K562 (cell line): ENCODE measurements around the gene CCDC85B. TPM values are rescaled to one million over a fixed set of nuclear protein-coding genes. Genes with fewer than 3 reads are reported as not detected.

Experiments
- ELF4 ChIP-seq: fragments of 450-650 bp; formaldehyde crosslinking; IDR thresholded peaks from 2 replicates; pipeline ENCODE4 v1.4.0; 2022; ENCODE audit warnings: missing genetic modification characterization
- ETV1 ChIP-seq: fragments of 450-650 bp; conservative IDR thresholded peaks from 2 replicates; pipeline ENCODE4 v1.6.1; 2016; ENCODE audit warnings: missing genetic modification characterization, control low read depth, low read depth, missing compliant biosample characterization
- HMG20B ChIP-seq: fragments of 250-450 bp; sonication (Bioruptor Pico); IDR thresholded peaks from 2 replicates; pipeline ENCODE4 v1.5.0; 2021; ENCODE audit warnings: mild to moderate bottlenecking
- JUND ChIP-seq, 2 experiments: IDR thresholded peaks; 2 replicates in 1 of 2; 3 replicates in 1 of 2; pipeline ENCODE4 v1.6.1; 2011; ENCODE audit warnings: borderline replicate concordance in 2 of 2, low read depth in 2 of 2, low read length in 2 of 2, improper control_type of control experiment in 1 of 2, missing biosample characterization in 1 of 2, missing genetic modification characterization in 1 of 2, missing genetic modification reagents in 1 of 2
- MBD2 ChIP-seq: sonication (generic); IDR thresholded peaks from 2 replicates; pipeline ENCODE4 v1.6.1; 2016; ENCODE audit warnings: low read depth, borderline replicate concordance
- MEF2A ChIP-seq: IDR thresholded peaks from 2 replicates; pipeline ENCODE4 v1.6.1; 2011; ENCODE audit warnings: low read depth, mild to moderate bottlenecking, low read length, moderate library complexity; ENCODE audit not compliant: control insufficient read depth
- PHB ChIP-seq: fragments of 250-450 bp; sonication (Bioruptor Pico); IDR thresholded peaks from 2 replicates; pipeline ENCODE4 v1.5.0; 2021
- PHF20 ChIP-seq: fragments of 450-650 bp; IDR thresholded peaks from 2 replicates; pipeline ENCODE4 v1.6.1; 2018; ENCODE audit not compliant: partially characterized antibody
- POU5F1 ChIP-seq: fragments of 150-350 bp; IDR thresholded peaks from 2 replicates; pipeline ENCODE4 v1.6.1; 2014; ENCODE audit warnings: borderline replicate concordance, low read length, low read depth, mild to moderate bottlenecking; ENCODE audit not compliant: partially characterized antibody
- SMARCA5 ChIP-seq: fragments of 450-650 bp; IDR thresholded peaks from 2 replicates; pipeline ENCODE4 v1.6.1; 2016
- ZNF197 ChIP-seq: fragments of 200-800 bp; sonication (Bioruptor generic); IDR thresholded peaks from 2 replicates; pipeline ENCODE4 v1.6.1; 2016; ENCODE audit warnings: low read depth, missing genetic modification characterization, missing compliant biosample characterization
- ZNF436 ChIP-seq: fragments of 250-450, 450-650 bp; sonication (Bioruptor Pico); formaldehyde crosslinking; IDR thresholded peaks from 2 replicates; pipeline ENCODE4 v1.7.0; 2020; ENCODE audit warnings: mild to moderate bottlenecking
- ZNF583 ChIP-seq: fragments of 250-450 bp; sonication (Bioruptor Pico); IDR thresholded peaks from 2 replicates; pipeline ENCODE4 v1.4.0; 2020
- polyA plus RNA-seq, 8 experiments: library from polyadenylated mRNA; depleted of rRNA in 4 of 8; stranded (reverse) in 5 of 8; unstranded in 3 of 8; fragments of >200 nt; fragmentation: Nextera tagmentation in 2 of 8; fragmentation: Illumina TruSeq in 1 of 8; extraction: Ambion mirVana in 2 of 8; extraction: Trizol in 1 of 8; gene quantifications; 2 replicates each; pipeline versions ENCODE4 v1.2.1 to v1.2.3, GENCODE V29; 2011 to 2014; ENCODE audit warnings: inconsistent platforms in 1 of 8, missing spikeins in 1 of 8
- total RNA-seq, 7 experiments: library from RNA; depleted of rRNA in 6 of 7; stranded (reverse); fragments of >200 nt in 6 of 7; fragmentation: Illumina TruSeq in 2 of 7; extraction: Trizol in 2 of 7; gene quantifications; 2 replicates each; pipeline versions ENCODE4 v1.2.1 to v1.2.3, GENCODE V29; 2011 to 2021; ENCODE audit warnings: low replicate concordance in 1 of 7
- TF ChIP-seq, protein P1 (sequence below): fragments of 250-450 bp; sonication (Bioruptor Pico); IDR thresholded peaks from 2 replicates; pipeline ENCODE4 v1.9.0; 2021; ENCODE audit warnings: mild to moderate bottlenecking, inconsistent platforms
- TF ChIP-seq, protein P2 (sequence below), 2 experiments: IDR thresholded peaks in 1 of 2; conservative IDR thresholded peaks in 1 of 2; 2 replicates each; pipeline ENCODE4 v1.6.1; 2016; ENCODE audit warnings: low read depth in 2 of 2, mild to moderate bottlenecking in 1 of 2, missing compliant biosample characterization in 1 of 2, missing genetic modification characterization in 1 of 2, moderate library complexity in 1 of 2
- TF ChIP-seq, protein P3 (sequence below): IDR thresholded peaks from 2 replicates; pipeline ENCODE4 v1.6.1; 2011; ENCODE audit warnings: borderline replicate concordance, low read depth, mild to moderate bottlenecking, moderate library complexity, low read length; ENCODE audit not compliant: insufficient read depth, poor library complexity, severe bottlenecking
- TF ChIP-seq, protein P4 (sequence below): fragments of 250-450 bp; sonication (Bioruptor Pico); IDR thresholded peaks from 2 replicates; pipeline ENCODE4 v1.4.0; 2020; ENCODE audit warnings: borderline replicate concordance
- TF ChIP-seq, protein P5 (sequence below): sonication (generic); IDR thresholded peaks from 2 replicates; pipeline ENCODE4 v1.6.1; 2016

The CCDC85B gene
- total and polyA plus RNA-seq, 9 of the 15 experiments (the other 6 are each of a cell fraction or from before 2014, with no cell fraction given) = 0.14 to 138 (median 6.2) TPM

DNA sequence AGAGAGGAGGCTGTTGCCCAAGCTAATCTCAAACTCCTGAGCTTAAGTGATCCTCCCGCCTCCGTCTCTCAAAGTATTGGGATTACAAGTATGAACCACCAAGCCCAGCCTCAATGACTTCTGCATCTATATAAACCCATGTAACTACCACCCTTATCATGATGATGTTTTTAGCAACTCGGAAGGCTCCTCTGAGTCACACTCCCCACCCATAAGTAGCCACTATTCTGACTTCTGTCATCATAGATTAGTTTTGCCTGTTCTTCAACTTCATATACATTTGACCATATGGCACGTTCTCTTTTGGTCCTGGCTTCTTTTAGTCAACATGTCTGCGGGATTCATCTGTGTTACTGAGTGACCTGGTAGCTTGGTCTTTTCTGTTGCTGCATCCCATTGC lies 16.1 kb downstream of the CCDC85B start (continued):
- TF ChIP-seq, protein P1, sequence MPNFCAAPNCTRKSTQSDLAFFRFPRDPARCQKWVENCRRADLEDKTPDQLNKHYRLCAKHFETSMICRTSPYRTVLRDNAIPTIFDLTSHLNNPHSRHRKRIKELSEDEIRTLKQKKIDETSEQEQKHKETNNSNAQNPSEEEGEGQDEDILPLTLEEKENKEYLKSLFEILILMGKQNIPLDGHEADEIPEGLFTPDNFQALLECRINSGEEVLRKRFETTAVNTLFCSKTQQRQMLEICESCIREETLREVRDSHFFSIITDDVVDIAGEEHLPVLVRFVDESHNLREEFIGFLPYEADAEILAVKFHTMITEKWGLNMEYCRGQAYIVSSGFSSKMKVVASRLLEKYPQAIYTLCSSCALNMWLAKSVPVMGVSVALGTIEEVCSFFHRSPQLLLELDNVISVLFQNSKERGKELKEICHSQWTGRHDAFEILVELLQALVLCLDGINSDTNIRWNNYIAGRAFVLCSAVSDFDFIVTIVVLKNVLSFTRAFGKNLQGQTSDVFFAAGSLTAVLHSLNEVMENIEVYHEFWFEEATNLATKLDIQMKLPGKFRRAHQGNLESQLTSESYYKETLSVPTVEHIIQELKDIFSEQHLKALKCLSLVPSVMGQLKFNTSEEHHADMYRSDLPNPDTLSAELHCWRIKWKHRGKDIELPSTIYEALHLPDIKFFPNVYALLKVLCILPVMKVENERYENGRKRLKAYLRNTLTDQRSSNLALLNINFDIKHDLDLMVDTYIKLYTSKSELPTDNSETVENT (CRISPR knock-in tag) = no peak
- TF ChIP-seq ZNF436 (no peak), ZNF197 (no peak), ELF4 (CRISPR knock-in tag) (no peak), ETV1 (tag) (no peak), MBD2 (no peak), MEF2A (no peak), PHB (no peak), POU5F1 (no peak), ZNF583 (CRISPR knock-in tag) (no peak), PHF20 (no peak), SMARCA5 (no peak), JUND (IDR thresholded peaks at IDR 0.05; ENCODE audit: borderline replicate concordance, low read depth, low read length) (peak; percentile 91), JUND (tag; IDR thresholded peaks at IDR 0.05; ENCODE audit: borderline replicate concordance, low read depth, low read length) (peak; percentile 86; the same call in 2 of the 3 replicates), HMG20B (CRISPR knock-in tag) (no peak)
- TF ChIP-seq, protein P2, sequence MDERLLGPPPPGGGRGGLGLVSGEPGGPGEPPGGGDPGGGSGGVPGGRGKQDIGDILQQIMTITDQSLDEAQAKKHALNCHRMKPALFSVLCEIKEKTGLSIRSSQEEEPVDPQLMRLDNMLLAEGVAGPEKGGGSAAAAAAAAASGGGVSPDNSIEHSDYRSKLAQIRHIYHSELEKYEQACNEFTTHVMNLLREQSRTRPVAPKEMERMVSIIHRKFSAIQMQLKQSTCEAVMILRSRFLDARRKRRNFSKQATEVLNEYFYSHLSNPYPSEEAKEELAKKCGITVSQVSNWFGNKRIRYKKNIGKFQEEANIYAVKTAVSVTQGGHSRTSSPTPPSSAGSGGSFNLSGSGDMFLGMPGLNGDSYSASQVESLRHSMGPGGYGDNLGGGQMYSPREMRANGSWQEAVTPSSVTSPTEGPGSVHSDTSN (CRISPR knock-in tag; IDR thresholded peaks at IDR 0.05; ENCODE audit: low read depth) = no peak
- TF ChIP-seq, protein P2 (tag; conservative IDR thresholded peaks at IDR 0.05; ENCODE audit: low read depth) = no peak
- TF ChIP-seq, protein P3, sequence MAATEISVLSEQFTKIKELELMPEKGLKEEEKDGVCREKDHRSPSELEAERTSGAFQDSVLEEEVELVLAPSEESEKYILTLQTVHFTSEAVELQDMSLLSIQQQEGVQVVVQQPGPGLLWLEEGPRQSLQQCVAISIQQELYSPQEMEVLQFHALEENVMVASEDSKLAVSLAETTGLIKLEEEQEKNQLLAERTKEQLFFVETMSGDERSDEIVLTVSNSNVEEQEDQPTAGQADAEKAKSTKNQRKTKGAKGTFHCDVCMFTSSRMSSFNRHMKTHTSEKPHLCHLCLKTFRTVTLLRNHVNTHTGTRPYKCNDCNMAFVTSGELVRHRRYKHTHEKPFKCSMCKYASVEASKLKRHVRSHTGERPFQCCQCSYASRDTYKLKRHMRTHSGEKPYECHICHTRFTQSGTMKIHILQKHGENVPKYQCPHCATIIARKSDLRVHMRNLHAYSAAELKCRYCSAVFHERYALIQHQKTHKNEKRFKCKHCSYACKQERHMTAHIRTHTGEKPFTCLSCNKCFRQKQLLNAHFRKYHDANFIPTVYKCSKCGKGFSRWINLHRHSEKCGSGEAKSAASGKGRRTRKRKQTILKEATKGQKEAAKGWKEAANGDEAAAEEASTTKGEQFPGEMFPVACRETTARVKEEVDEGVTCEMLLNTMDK = no peak
- TF ChIP-seq, protein P4, sequence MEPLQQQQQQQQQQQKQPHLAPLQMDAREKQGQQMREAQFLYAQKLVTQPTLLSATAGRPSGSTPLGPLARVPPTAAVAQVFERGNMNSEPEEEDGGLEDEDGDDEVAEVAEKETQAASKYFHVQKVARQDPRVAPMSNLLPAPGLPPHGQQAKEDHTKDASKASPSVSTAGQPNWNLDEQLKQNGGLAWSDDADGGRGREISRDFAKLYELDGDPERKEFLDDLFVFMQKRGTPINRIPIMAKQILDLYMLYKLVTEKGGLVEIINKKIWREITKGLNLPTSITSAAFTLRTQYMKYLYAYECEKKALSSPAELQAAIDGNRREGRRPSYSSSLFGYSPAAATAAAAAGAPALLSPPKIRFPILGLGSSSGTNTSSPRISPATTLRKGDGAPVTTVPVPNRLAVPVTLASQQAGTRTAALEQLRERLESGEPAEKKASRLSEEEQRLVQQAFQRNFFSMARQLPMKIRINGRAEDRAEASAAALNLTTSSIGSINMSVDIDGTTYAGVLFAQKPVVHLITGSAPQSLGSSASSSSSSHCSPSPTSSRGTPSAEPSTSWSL (CRISPR knock-in tag) = no peak
- TF ChIP-seq, protein P5, sequence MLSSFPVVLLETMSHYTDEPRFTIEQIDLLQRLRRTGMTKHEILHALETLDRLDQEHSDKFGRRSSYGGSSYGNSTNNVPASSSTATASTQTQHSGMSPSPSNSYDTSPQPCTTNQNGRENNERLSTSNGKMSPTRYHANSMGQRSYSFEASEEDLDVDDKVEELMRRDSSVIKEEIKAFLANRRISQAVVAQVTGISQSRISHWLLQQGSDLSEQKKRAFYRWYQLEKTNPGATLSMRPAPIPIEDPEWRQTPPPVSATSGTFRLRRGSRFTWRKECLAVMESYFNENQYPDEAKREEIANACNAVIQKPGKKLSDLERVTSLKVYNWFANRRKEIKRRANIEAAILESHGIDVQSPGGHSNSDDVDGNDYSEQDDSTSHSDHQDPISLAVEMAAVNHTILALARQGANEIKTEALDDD = peak; percentile 86
